ENCODE results near the gene LDAF1. TPM values are rescaled to one million over a fixed set of nuclear protein-coding genes. Genes with fewer than 3 reads are reported as not detected.

The LDAF1 gene
- total RNA-seq, 6 experiments from 2014 or later, result 1.5 to 3.1 (median 2.1) TPM

GRCh38 chr16:21120976-21121520, 37.4 kb upstream of the LDAF1 start:
- Histone ChIP-seq H3K36me3 (no peaks in the 10 kb centered on the region), H3K27ac (no peak overlapping the region), H3K27me3 (no peaks in the 10 kb centered on the region), H3K4me1 (no peaks in the 10 kb centered on the region), H3K9me3 (no peaks in the 10 kb centered on the region), H3K4me3 (no peak overlapping the region)
- ATAC-seq (no peak), DNase-seq (no peak)
- WGBS (ENCODE audit: insufficient coverage, low coverage, low lambda C conversion rate, missing lambda C conversion rate), result 58% methylated on average over 2 of the region's 2 CpGs
- intact Hi-C loops (cut with DNase I), result no loop called here
- TF ChIP-seq POLR2A (IDR thresholded peaks at IDR 0.05), result no peak
- no peak for TF ChIP-seq CTCF (IDR thresholded peaks at IDR 0.05)

- DNase-seq (no peak), ATAC-seq (no peak)
Observed at GRCh38 chr16:21125191-21125590, 33.3 kb upstream of the LDAF1 start.

GRCh38 chr16:21126518-21126917, 32.0 kb upstream of the LDAF1 start:
- TF ChIP-seq POLR2A (IDR thresholded peaks at IDR 0.05) (no peak), CTCF (IDR thresholded peaks at IDR 0.05) (no peak)

More at GRCh38 chr16:21125191-21125590, 33.3 kb upstream of the LDAF1 start:
- Histone ChIP-seq H3K27me3 (no peaks in the 10 kb centered on the region), H3K9me3 (no peaks in the 10 kb centered on the region), H3K4me1 (no peaks in the 10 kb centered on the region), H3K4me3 (no peak overlapping the region), H3K36me3 (no peaks in the 10 kb centered on the region), H3K27ac (no peak overlapping the region)
- intact Hi-C loops (cut with DNase I), result no loop called here
- TF ChIP-seq CTCF (IDR thresholded peaks at IDR 0.05) (no peak), POLR2A (IDR thresholded peaks at IDR 0.05) (no peak)
- 83% methylated on average over 5 of the region's 7 CpGs for WGBS (ENCODE audit: insufficient coverage, low coverage, low lambda C conversion rate, missing lambda C conversion rate)

GRCh38 chr16:21128991-21129390, 29.5 kb upstream of the LDAF1 start:
- Histone ChIP-seq H3K9me3 (no peaks in the 10 kb centered on the region), H3K27ac (no peak overlapping the region), H3K27me3 (no peaks in the 10 kb centered on the region), H3K4me1 (no peaks in the 10 kb centered on the region), H3K4me3 (no peak overlapping the region), H3K36me3 (no peaks in the 10 kb centered on the region)
- ATAC-seq (no peak), DNase-seq (no peak)
- TF ChIP-seq CTCF (IDR thresholded peaks at IDR 0.05) (no peak), POLR2A (IDR thresholded peaks at IDR 0.05) (no peak)
- 73% methylated on average over 5 of the region's 6 CpGs for WGBS (ENCODE audit: insufficient coverage, low coverage, low lambda C conversion rate, missing lambda C conversion rate)
- intact Hi-C loops (cut with DNase I), result no loop called here

More at GRCh38 chr16:21126518-21126917, 32.0 kb upstream of the LDAF1 start:
- Histone ChIP-seq H3K9me3 (no peaks in the 10 kb centered on the region), H3K27ac (no peak overlapping the region), H3K4me3 (no peak overlapping the region), H3K36me3 (no peaks in the 10 kb centered on the region), H3K4me1 (no peaks in the 10 kb centered on the region), H3K27me3 (no peaks in the 10 kb centered on the region)
- 81% methylated on average over 4 of the region's 7 CpGs for WGBS (ENCODE audit: insufficient coverage, low coverage, low lambda C conversion rate, missing lambda C conversion rate)
- ATAC-seq (no peak), DNase-seq (no peak)
- intact Hi-C loops (cut with DNase I), result no loop called here

- no peak for TF ChIP-seq CTCF (IDR thresholded peaks at IDR 0.05)
- TF ChIP-seq POLR2A (IDR thresholded peaks at IDR 0.05), result no peak
- Histone ChIP-seq H3K4me3 (no peak overlapping the region), H3K36me3 (no peaks in the 10 kb centered on the region), H3K9me3 (no peaks in the 10 kb centered on the region), H3K4me1 (no peaks in the 10 kb centered on the region), H3K27me3 (no peaks in the 10 kb centered on the region), H3K27ac (no peak overlapping the region)
- 81% methylated on average over 3 of the region's 3 CpGs for WGBS (ENCODE audit: insufficient coverage, low coverage, low lambda C conversion rate, missing lambda C conversion rate)
- no peak for DNase-seq
- no peak for ATAC-seq
- intact Hi-C loops (cut with DNase I), result no loop called here
Observed at GRCh38 chr16:21130811-21131210, 27.7 kb upstream of the LDAF1 start.

All from right lobe of liver (tissue), 6 donors.